ENCODE measurements around the gene OPCML. TPM values are rescaled to one million over a fixed set of nuclear protein-coding genes. Genes with fewer than 3 reads are reported as not detected.

OPCML gene
- total RNA-seq, 1 experiment from 2014 or later: 0.94 TPM

GRCh38 chr11:133385781-133386180 lies 146.5 kb downstream of the OPCML start:
- H3K18ac ChIP-seq (ENCODE audit: insufficient read length, low read depth, low read length): no peak overlapping the region
- H3K36me3 Mint-ChIP-seq (ENCODE audit: insufficient read depth in 1 of 3, low read depth in 3 of 3): no peaks in the 10 kb centered on the region
- no peak overlapping the region for H4K91ac ChIP-seq (ENCODE audit: insufficient read length, low read depth, low read length)
- no peak overlapping the region for H3K27ac ChIP-seq (ENCODE audit: insufficient read length, low read depth, low read length)
- no peak overlapping the region for H3K4ac ChIP-seq (ENCODE audit: low read depth, low read length)
- H4K8ac ChIP-seq (replicated peaks; ENCODE audit: insufficient read length, low read depth, low read length): no peak overlapping the region
- no CpG with 5 or more reads among the region's 4 CpGs for WGBS (ENCODE audit: extremely low coverage, insufficient read length, low lambda C conversion rate)
- DNase-seq: no peak
- no peaks in the 10 kb centered on the region for H3K27me3 Mint-ChIP-seq (ENCODE audit: low read depth)
- no peak overlapping the region for H2AK5ac ChIP-seq (ENCODE audit: insufficient read length, low read length)
- H3K23me2 ChIP-seq (ENCODE audit: insufficient read length, low read depth, low read length, poor library complexity, severe bottlenecking): no peaks in the 10 kb centered on the region
- no peaks in the 10 kb centered on the region for H4K20me1 ChIP-seq (ENCODE audit: control insufficient read depth, insufficient read depth, insufficient read length)
- H3K56ac ChIP-seq (ENCODE audit: insufficient read length, low read depth, low read length): no peak overlapping the region
- H3K9ac ChIP-seq (ENCODE audit: extremely low read depth, insufficient read length, low read length): no peak overlapping the region
- H2BK120ac ChIP-seq (ENCODE audit: low read depth, low read length, poor library complexity, severe bottlenecking): no peak overlapping the region
- H3K23ac ChIP-seq (ENCODE audit: insufficient read length, low read depth, low read length): no peak overlapping the region
- TF ChIP-seq CTCF (conservative IDR thresholded peaks at IDR 0.05): no peak
- H3K4me1 Mint-ChIP-seq: peaks cover 10 to 11% of the 10 kb centered on the region in 2 experiments
- H2BK12ac ChIP-seq (ENCODE audit: insufficient read length, low read depth, low read length): no peak overlapping the region
- peaks cover 1% of the 10 kb centered on the region; the same call in 1 of the 2 replicates for H3K4me1 ChIP-seq (ENCODE audit: insufficient read depth, low read length)
- no peak overlapping the region for H2BK5ac ChIP-seq (ENCODE audit: insufficient read length, low read length)
- no peak overlapping the region for H2BK15ac ChIP-seq (ENCODE audit: low read depth, low read length)
- H4K5ac ChIP-seq (ENCODE audit: insufficient read length, low read depth, low read length): no peak overlapping the region
- no peaks in the 10 kb centered on the region for H3K9me3 Mint-ChIP-seq
- H3K4me3 Mint-ChIP-seq: no peak overlapping the region
- no peaks in the 10 kb centered on the region for H3K79me1 ChIP-seq (ENCODE audit: insufficient read depth, low read depth, low read length, poor library complexity, severe bottlenecking)
- no peaks in the 10 kb centered on the region for H3K27me3 ChIP-seq (ENCODE audit: insufficient read depth, low read length)
- no peak overlapping the region for H3K14ac ChIP-seq (ENCODE audit: insufficient read depth, low read length)
- no peak overlapping the region for H3K4me2 ChIP-seq (ENCODE audit: insufficient read depth, insufficient read length, low read length)
- no peak overlapping the region; a peak in 1 of 7 replicates for H3K27ac Mint-ChIP-seq
- H3K9me3 ChIP-seq (ENCODE audit: control insufficient read depth, low read depth, low read length): no peaks in the 10 kb centered on the region
- no peak overlapping the region for H3T11ph ChIP-seq (ENCODE audit: low read length)
- no peak overlapping the region for H2AFZ ChIP-seq (ENCODE audit: low read length)
- H2BK20ac ChIP-seq (ENCODE audit: low read depth, low read length, poor library complexity, severe bottlenecking): no peak overlapping the region
- no peaks in the 10 kb centered on the region for H3K79me2 ChIP-seq (ENCODE audit: insufficient read depth, low read length)

Measured in H9 (cell line).